ENCODE data around the gene FHL2.

Gene FHL2

GRCh38 chr2:105394951-105395611 lies 3.8 kb downstream of the FHL2 start:
- Histone ChIP-seq H3K4me3 (ENCODE audit: low read depth, low read length) (no peak overlapping the region), H3K4me1 (ENCODE audit: control insufficient read depth, insufficient read depth, low read length) (no peaks in the 10 kb centered on the region), H3K36me3 (ENCODE audit: control insufficient read depth, insufficient read depth, low read length) (no peaks in the 10 kb centered on the region), H3K9ac (ENCODE audit: low read depth, low read length) (no peak overlapping the region), H3K9me3 (ENCODE audit: control insufficient read depth, insufficient read depth, low read length) (no peaks in the 10 kb centered on the region), H3K27me3 (ENCODE audit: control insufficient read depth, insufficient read depth, low read length) (peaks cover 11% of the 10 kb centered on the region)

GRCh38 chr2:105393373-105394055 lies 5.3 kb downstream of the FHL2 start:
- Histone ChIP-seq H3K4me1 (ENCODE audit: control insufficient read depth, insufficient read depth, low read length) (no peaks in the 10 kb centered on the region), H3K4me3 (ENCODE audit: low read depth, low read length) (no peak overlapping the region), H3K9me3 (ENCODE audit: control insufficient read depth, insufficient read depth, low read length) (no peaks in the 10 kb centered on the region), H3K36me3 (ENCODE audit: control insufficient read depth, insufficient read depth, low read length) (no peaks in the 10 kb centered on the region), H3K27me3 (ENCODE audit: control insufficient read depth, insufficient read depth, low read length) (no peaks in the 10 kb centered on the region), H3K9ac (ENCODE audit: low read depth, low read length) (no peak overlapping the region)

- Histone ChIP-seq H3K9me3 (ENCODE audit: control insufficient read depth, insufficient read depth, low read length) (no peaks in the 10 kb centered on the region), H3K9ac (ENCODE audit: low read depth, low read length) (no peak overlapping the region), H3K4me1 (ENCODE audit: control insufficient read depth, insufficient read depth, low read length) (no peaks in the 10 kb centered on the region), H3K36me3 (ENCODE audit: control insufficient read depth, insufficient read depth, low read length) (no peaks in the 10 kb centered on the region), H3K27me3 (ENCODE audit: control insufficient read depth, insufficient read depth, low read length) (no peaks in the 10 kb centered on the region), H3K4me3 (ENCODE audit: low read depth, low read length) (no peak overlapping the region)
Measured at GRCh38 chr2:105391763-105392662, 6.8 kb downstream of the FHL2 start.

- Histone ChIP-seq H3K9me3 (ENCODE audit: control insufficient read depth, insufficient read depth, low read length) (no peaks in the 10 kb centered on the region), H3K4me1 (ENCODE audit: control insufficient read depth, insufficient read depth, low read length) (no peaks in the 10 kb centered on the region), H3K4me3 (ENCODE audit: low read depth, low read length) (no peak overlapping the region), H3K9ac (ENCODE audit: low read depth, low read length) (no peak overlapping the region), H3K36me3 (ENCODE audit: control insufficient read depth, insufficient read depth, low read length) (no peaks in the 10 kb centered on the region), H3K27me3 (ENCODE audit: control insufficient read depth, insufficient read depth, low read length) (no peaks in the 10 kb centered on the region)
Measured at GRCh38 chr2:105391058-105391627, 7.7 kb downstream of the FHL2 start.

GRCh38 chr2:105390454-105390853 lies 8.4 kb downstream of the FHL2 start:
- H3K4me1 ChIP-seq (ENCODE audit: control insufficient read depth, insufficient read depth, low read length), result no peaks in the 10 kb centered on the region
- no peaks in the 10 kb centered on the region for H3K27me3 ChIP-seq (ENCODE audit: control insufficient read depth, insufficient read depth, low read length)
- no peak overlapping the region for H3K9ac ChIP-seq (ENCODE audit: low read depth, low read length)
- H3K4me3 ChIP-seq (ENCODE audit: low read depth, low read length), result no peak overlapping the region
- H3K36me3 ChIP-seq (ENCODE audit: control insufficient read depth, insufficient read depth, low read length), result peaks cover 1% of the 10 kb centered on the region
- H3K9me3 ChIP-seq (ENCODE audit: control insufficient read depth, insufficient read depth, low read length), result no peaks in the 10 kb centered on the region

- Histone ChIP-seq H3K36me3 (ENCODE audit: control insufficient read depth, insufficient read depth, low read length) (peaks cover 15% of the 10 kb centered on the region), H3K4me1 (ENCODE audit: control insufficient read depth, insufficient read depth, low read length) (no peaks in the 10 kb centered on the region)
Measured at GRCh38 chr2:105388971-105389381, 9.9 kb downstream of the FHL2 start.

GRCh38 chr2:105387225-105387624 lies 11.6 kb downstream of the FHL2 start:
- H3K9ac ChIP-seq (ENCODE audit: low read depth, low read length), result no peak overlapping the region
- H3K36me3 ChIP-seq (ENCODE audit: control insufficient read depth, insufficient read depth, low read length), result peaks cover 18% of the 10 kb centered on the region

More at GRCh38 chr2:105388971-105389381, 9.9 kb downstream of the FHL2 start:
- Histone ChIP-seq H3K9ac (ENCODE audit: low read depth, low read length) (no peak overlapping the region), H3K27me3 (ENCODE audit: control insufficient read depth, insufficient read depth, low read length) (no peaks in the 10 kb centered on the region), H3K9me3 (ENCODE audit: control insufficient read depth, insufficient read depth, low read length) (no peaks in the 10 kb centered on the region), H3K4me3 (ENCODE audit: low read depth, low read length) (no peak overlapping the region)

GRCh38 chr2:105385731-105386540 lies 12.9 kb downstream of the FHL2 start:
- Histone ChIP-seq H3K27me3 (ENCODE audit: control insufficient read depth, insufficient read depth, low read length) (no peaks in the 10 kb centered on the region), H3K4me3 (ENCODE audit: low read depth, low read length) (no peak overlapping the region), H3K9ac (ENCODE audit: low read depth, low read length) (no peak overlapping the region), H3K9me3 (ENCODE audit: control insufficient read depth, insufficient read depth, low read length) (no peaks in the 10 kb centered on the region), H3K36me3 (ENCODE audit: control insufficient read depth, insufficient read depth, low read length) (peaks cover 18% of the 10 kb centered on the region), H3K4me1 (ENCODE audit: control insufficient read depth, insufficient read depth, low read length) (no peaks in the 10 kb centered on the region)

More at GRCh38 chr2:105387225-105387624, 11.6 kb downstream of the FHL2 start:
- no peaks in the 10 kb centered on the region for H3K27me3 ChIP-seq (ENCODE audit: control insufficient read depth, insufficient read depth, low read length)
- H3K9me3 ChIP-seq (ENCODE audit: control insufficient read depth, insufficient read depth, low read length), result no peaks in the 10 kb centered on the region
- no peaks in the 10 kb centered on the region for H3K4me1 ChIP-seq (ENCODE audit: control insufficient read depth, insufficient read depth, low read length)
- no peak overlapping the region for H3K4me3 ChIP-seq (ENCODE audit: low read depth, low read length)

- H3K4me3 ChIP-seq (ENCODE audit: low read depth, low read length), result no peak overlapping the region
- H3K9me3 ChIP-seq (ENCODE audit: control insufficient read depth, insufficient read depth, low read length), result no peaks in the 10 kb centered on the region
- H3K4me1 ChIP-seq (ENCODE audit: control insufficient read depth, insufficient read depth, low read length), result no peaks in the 10 kb centered on the region
- H3K36me3 ChIP-seq (ENCODE audit: control insufficient read depth, insufficient read depth, low read length), result peaks cover 18% of the 10 kb centered on the region
- no peaks in the 10 kb centered on the region for H3K27me3 ChIP-seq (ENCODE audit: control insufficient read depth, insufficient read depth, low read length)
- H3K9ac ChIP-seq (ENCODE audit: low read depth, low read length), result no peak overlapping the region
Measured at GRCh38 chr2:105384861-105385260, 14.0 kb downstream of the FHL2 start.

- Histone ChIP-seq H3K27me3 (ENCODE audit: control insufficient read depth, insufficient read depth, low read length) (no peaks in the 10 kb centered on the region), H3K4me3 (ENCODE audit: low read depth, low read length) (no peak overlapping the region), H3K9me3 (ENCODE audit: control insufficient read depth, insufficient read depth, low read length) (no peaks in the 10 kb centered on the region), H3K4me1 (ENCODE audit: control insufficient read depth, insufficient read depth, low read length) (no peaks in the 10 kb centered on the region), H3K9ac (ENCODE audit: low read depth, low read length) (no peak overlapping the region), H3K36me3 (ENCODE audit: control insufficient read depth, insufficient read depth, low read length) (peaks cover 18% of the 10 kb centered on the region)
Measured at GRCh38 chr2:105384216-105384615, 14.6 kb downstream of the FHL2 start.
